MCF 10A (cell line): ENCODE results near the gene GALNT1. TPM values are rescaled to one million over a fixed set of nuclear protein-coding genes. Genes with fewer than 3 reads are reported as not detected.

Experiments used
- BruUV-seq: library from RNA; stranded (reverse); fragments of 400-500 nt; replicated peaks from 2 replicates; lab custom pipeline; 2021; lab: Mats Ljungman, UMichigan
- CTCF ChIA-PET: fragments of 300-600 bp; sonication (Branson Sonifier 250); formaldehyde crosslinking; extraction: SDS; loops from one replicate; lab custom pipeline; 2021; ENCODE audit warnings: antibody characterized with exemption, inconsistent platforms; lab: Yijun Ruan, JAX
- POLR2A ChIA-PET: fragments of 300-600, 350-650 bp; sonication (Branson Sonifier 250); formaldehyde crosslinking; extraction: SDS; loops from one replicate; lab custom pipeline; 2020; ENCODE audit warnings: antibody characterized with exemption, inconsistent platforms; lab: Yijun Ruan, JAX
- DNase-seq: peaks from one replicate; pipeline ENCODE4 v3.0.0-alpha.2; 2018; ENCODE audit not compliant: unreplicated experiment
- H3K27ac Mint-ChIP-seq: one replicate; pipeline ENCODE4 v1.8.0; 2022; ENCODE audit warnings: mild to moderate bottlenecking, low read depth, mixed read lengths; ENCODE audit not compliant: unreplicated experiment
- H3K27me3 Mint-ChIP-seq: one replicate; pipeline ENCODE4 v1.8.0; 2022; ENCODE audit warnings: mixed read lengths; ENCODE audit not compliant: insufficient read depth, unreplicated experiment
- H3K36me3 Mint-ChIP-seq: one replicate; pipeline ENCODE4 v1.8.0; 2022; ENCODE audit warnings: mild to moderate bottlenecking, moderate library complexity, mixed read lengths; ENCODE audit not compliant: insufficient read depth, unreplicated experiment
- H3K4me1 Mint-ChIP-seq: one replicate; pipeline ENCODE4 v1.8.0; 2022; ENCODE audit warnings: mixed read lengths; ENCODE audit not compliant: insufficient read depth, unreplicated experiment
- H3K4me3 Mint-ChIP-seq: one replicate; pipeline ENCODE4 v1.8.0; 2022; ENCODE audit warnings: mild to moderate bottlenecking, moderate library complexity, mixed read lengths; ENCODE audit not compliant: unreplicated experiment
- H3K9me3 Mint-ChIP-seq: one replicate; pipeline ENCODE4 v1.8.0; 2022; ENCODE audit warnings: mixed read lengths; ENCODE audit not compliant: unreplicated experiment
- intact Hi-C: fragments of 100-400 bp; cut with micrococcal nuclease; formaldehyde crosslinking; loops from 2 replicates; pipeline ENCODE4 v1.14.1; 2022
- total RNA-seq: library from RNA; stranded (reverse); gene quantifications from 2 replicates; pipeline ENCODE4 v1.2.3, GENCODE V29; 2022
- TF ChIP-seq, protein P1 (sequence below): fragments of 200-600 bp; IDR thresholded peaks from one replicate; pipeline ENCODE4 v1.8.0; 2022; ENCODE audit warnings: antibody characterized with exemption, mild to moderate bottlenecking; ENCODE audit not compliant: unreplicated experiment

Gene GALNT1
- total RNA-seq, 1 experiment from 2014 or later = 71.0 TPM

DNA sequence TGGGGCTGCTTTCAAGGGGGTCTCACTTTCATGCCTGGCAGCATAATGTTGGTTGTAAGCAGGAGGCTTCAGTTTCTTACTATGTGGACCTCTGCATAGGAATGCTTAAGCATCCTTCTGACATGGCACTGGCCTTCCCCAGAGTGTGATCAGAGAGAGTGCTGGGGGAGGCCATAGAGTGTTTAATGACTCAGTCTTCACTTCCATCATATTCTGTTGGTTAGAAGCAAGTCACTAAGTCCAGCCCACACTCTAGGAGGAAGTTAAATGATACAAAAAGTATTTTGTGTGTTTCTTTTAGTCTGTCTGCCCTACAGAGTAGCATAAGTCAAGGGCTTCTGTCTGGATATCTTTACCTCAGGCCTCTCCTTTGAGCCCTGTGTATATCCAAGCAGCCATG is 64.9 kb downstream of the GALNT1 start:
- Mint-ChIP-seq H3K4me3 (no peak overlapping the region), H3K27ac (no peak overlapping the region), H3K9me3 (peaks cover 15% of the 10 kb centered on the region), H3K36me3 (no peaks in the 10 kb centered on the region), H3K4me1 (no peaks in the 10 kb centered on the region), H3K27me3 (no peaks in the 10 kb centered on the region)
- intact Hi-C loops = no loop called here
- TF ChIP-seq, protein P1, sequence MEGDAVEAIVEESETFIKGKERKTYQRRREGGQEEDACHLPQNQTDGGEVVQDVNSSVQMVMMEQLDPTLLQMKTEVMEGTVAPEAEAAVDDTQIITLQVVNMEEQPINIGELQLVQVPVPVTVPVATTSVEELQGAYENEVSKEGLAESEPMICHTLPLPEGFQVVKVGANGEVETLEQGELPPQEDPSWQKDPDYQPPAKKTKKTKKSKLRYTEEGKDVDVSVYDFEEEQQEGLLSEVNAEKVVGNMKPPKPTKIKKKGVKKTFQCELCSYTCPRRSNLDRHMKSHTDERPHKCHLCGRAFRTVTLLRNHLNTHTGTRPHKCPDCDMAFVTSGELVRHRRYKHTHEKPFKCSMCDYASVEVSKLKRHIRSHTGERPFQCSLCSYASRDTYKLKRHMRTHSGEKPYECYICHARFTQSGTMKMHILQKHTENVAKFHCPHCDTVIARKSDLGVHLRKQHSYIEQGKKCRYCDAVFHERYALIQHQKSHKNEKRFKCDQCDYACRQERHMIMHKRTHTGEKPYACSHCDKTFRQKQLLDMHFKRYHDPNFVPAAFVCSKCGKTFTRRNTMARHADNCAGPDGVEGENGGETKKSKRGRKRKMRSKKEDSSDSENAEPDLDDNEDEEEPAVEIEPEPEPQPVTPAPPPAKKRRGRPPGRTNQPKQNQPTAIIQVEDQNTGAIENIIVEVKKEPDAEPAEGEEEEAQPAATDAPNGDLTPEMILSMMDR = no peak
- BruUV-seq = no TSS peak
- ChIA-PET POLR2A (no interaction called here), CTCF (no interaction called here)
- DNase-seq = no peak

DNA sequence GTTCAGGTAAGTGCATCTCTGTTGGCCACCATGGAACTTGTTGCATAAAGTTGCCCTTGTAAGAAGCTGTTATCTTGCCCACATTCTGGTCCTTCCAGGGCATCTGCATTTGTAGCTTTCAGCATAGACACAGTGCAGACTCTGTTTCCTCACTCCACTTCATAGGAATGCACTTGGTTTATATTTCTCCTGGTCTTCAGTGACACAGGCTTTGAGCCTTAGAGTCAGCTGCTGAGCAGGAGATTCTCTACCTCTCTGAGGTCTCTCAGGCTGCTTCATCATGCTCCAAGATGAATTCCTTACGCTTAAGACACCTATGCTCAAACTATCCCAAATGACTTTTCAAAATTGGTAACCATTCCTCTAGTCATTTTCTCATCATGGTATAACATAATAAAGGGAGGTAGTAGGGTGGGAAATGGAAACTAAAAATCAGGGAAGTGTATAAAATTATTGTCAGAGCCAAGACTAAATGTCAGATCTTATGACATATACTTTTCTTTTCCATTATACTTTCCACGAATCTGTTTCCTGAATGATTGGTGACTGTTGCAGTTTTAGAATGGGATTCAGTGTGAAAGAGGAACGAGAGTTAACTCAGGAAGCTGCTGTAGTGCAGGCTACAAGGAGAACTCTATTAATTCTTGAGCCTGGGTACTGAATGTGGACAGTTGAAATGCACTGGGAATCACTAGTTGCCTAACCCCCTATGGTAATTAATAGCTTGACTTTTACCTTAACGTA is 72.0 kb downstream of the GALNT1 start:
- Mint-ChIP-seq H3K4me3 (no peak overlapping the region), H3K27ac (no peak overlapping the region)
- BruUV-seq = no TSS peak

DNA sequence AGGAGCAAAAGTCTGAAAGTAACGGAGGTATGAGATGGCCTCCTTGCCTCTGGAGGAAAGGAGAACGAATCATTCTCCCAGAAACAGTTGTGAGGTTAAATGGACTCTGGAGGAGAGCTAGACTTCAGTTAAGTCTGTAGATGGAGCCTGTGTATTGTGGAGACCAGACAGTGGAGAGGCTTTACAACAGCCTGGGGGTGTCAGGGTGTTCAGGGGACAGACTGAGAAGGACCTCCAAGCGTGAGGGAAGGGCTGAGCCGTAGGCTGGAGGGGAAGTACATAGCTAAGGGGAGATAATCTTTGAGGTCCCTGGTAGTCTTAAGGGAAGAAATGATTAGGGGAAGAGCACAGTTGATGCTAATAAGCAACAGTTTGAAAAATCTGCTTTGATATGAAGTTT is 76.6 kb downstream of the GALNT1 start:
- Mint-ChIP-seq H3K36me3 (no peaks in the 10 kb centered on the region), H3K4me3 (no peak overlapping the region), H3K27ac (no peak overlapping the region), H3K9me3 (no peaks in the 10 kb centered on the region), H3K27me3 (no peaks in the 10 kb centered on the region), H3K4me1 (no peaks in the 10 kb centered on the region)
- CTCF ChIA-PET = no interaction called here
- no TSS peak for BruUV-seq
- POLR2A ChIA-PET = no interaction called here
- DNase-seq = no peak
- intact Hi-C loops = no loop called here
- TF ChIP-seq, protein P1 = no peak

More for the DNA sequence above, 72.0 kb downstream of the GALNT1 start:
- DNase-seq = no peak
- H3K27me3 Mint-ChIP-seq = no peaks in the 10 kb centered on the region
- CTCF ChIA-PET = interaction anchor here (0.8 kb wide), 1 partner anchor 9 kb away, joined by 3 read pairs; no protein-coding TSS in a partner anchor
- no peaks in the 10 kb centered on the region for H3K9me3 Mint-ChIP-seq
- TF ChIP-seq, protein P1 = no peak
- POLR2A ChIA-PET = interaction anchor here (1.4 kb wide), 1 partner anchor 37 kb away, joined by 3 read pairs; no protein-coding TSS in a partner anchor
- H3K4me1 Mint-ChIP-seq = peaks cover 9% of the 10 kb centered on the region
- H3K36me3 Mint-ChIP-seq = peaks cover 7% of the 10 kb centered on the region
- intact Hi-C loops = no loop called here

DNA sequence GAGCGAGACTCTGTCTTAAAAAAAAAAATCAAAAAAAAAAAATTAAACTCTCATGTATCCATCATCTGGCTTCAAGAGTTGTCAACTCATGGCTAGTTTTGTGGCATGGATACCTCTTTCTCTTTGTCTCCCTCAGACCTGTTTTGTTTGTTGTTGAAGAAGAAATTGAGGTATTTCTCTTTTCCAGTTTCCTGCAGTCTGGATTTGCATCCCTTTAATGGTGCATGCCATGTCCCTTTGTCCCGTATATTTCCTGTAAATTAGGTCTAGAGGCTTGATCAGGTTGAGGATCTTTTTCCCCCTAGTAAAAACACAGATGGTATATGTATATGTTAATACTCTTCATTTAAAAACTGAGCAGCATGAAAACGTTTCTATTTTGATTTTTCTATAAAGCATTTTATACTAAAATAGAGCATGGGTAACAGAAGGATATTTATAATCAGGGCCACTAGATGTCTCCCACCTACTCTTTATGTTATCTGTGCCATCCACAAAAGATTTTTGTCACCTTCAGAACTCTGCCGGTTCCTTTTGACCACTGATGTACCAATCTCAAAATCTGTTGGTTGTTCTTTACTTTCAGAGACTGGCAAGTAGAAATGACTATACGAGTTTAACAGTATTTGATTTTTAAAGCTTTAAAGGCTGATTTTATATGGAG is 80.1 kb downstream of the GALNT1 start:
- peaks cover 5% of the 10 kb centered on the region for H3K9me3 Mint-ChIP-seq
- intact Hi-C loops = loop anchor here (2.0 kb wide), 1 partner anchor 253 kb away; no protein-coding TSS in a partner anchor
- ChIA-PET POLR2A (no interaction called here), CTCF (interaction anchor here (0.6 to 1.0 kb wide), 3 partner anchors 52 to 254 kb away, joined by 3 to 4 read pairs (median 4); no protein-coding TSS in a partner anchor)
- H3K27me3 Mint-ChIP-seq = no peaks in the 10 kb centered on the region
- H3K4me3 Mint-ChIP-seq = no peak overlapping the region
- H3K27ac Mint-ChIP-seq = no peak overlapping the region
- peaks cover 13% of the 10 kb centered on the region for H3K36me3 Mint-ChIP-seq
- no peaks in the 10 kb centered on the region for H3K4me1 Mint-ChIP-seq
- TF ChIP-seq, protein P1 = no peak
- no TSS peak for BruUV-seq
- peak; percentile 2 for DNase-seq
